Adrenal gland (tissue), 12 donors: ENCODE results near the gene GDPGP1. TPM values are rescaled to one million over a fixed set of nuclear protein-coding genes. Genes with fewer than 3 reads are reported as not detected.

Experiments
- DNase-seq, 7 donors: peaks; one replicate each; pipeline ENCODE4 v3.0.0-alpha.2; 2019 to 2020
- H3K27ac ChIP-seq, 5 donors: fragments of 200-600 bp; sonication (generic) in 4 of 5; 1 replicate in 3 of 5; 2 replicates in 2 of 5; pipeline versions ENCODE4 v1.5.1 to v1.8.0; 2016 to 2020; ENCODE audit warnings: mild to moderate bottlenecking in 1 of 5
- H3K27me3 ChIP-seq: fragments of 200-600 bp; 2 replicates; pipeline ENCODE4 v1.8.0; 2021
- H3K36me3 ChIP-seq, 2 donors: fragments of 200-600 bp; replicated peaks in 1 of 2; 1 replicate in 1 of 2; 2 replicates in 1 of 2; pipeline versions ENCODE4 v1.5.1 to v1.8.0; 2018 to 2022
- H3K4me1 ChIP-seq, 2 donors: fragments of 200-600 bp; replicated peaks in 1 of 2; 1 replicate in 1 of 2; 2 replicates in 1 of 2; pipeline versions ENCODE4 v1.5.1 to v1.8.0; 2018 to 2021
- H3K4me3 ChIP-seq, 4 donors: fragments of 200-600 bp; sonication (generic) in 3 of 4; one replicate each; pipeline ENCODE4 v1.5.1; 2016 to 2018
- H3K9me3 ChIP-seq, 3 donors: fragments of 200-600 bp; sonication (generic) in 1 of 3; replicated peaks in 1 of 3; 1 replicate in 2 of 3; 2 replicates in 1 of 3; pipeline versions ENCODE4 v1.5.1 to v1.8.0; 2016 to 2021
- POLR2A ChIP-seq, 2 donors: fragments of 450-650 bp; IDR thresholded peaks; one replicate each; pipeline ENCODE4 v1.6.1; 2017; ENCODE audit warnings: antibody characterized with exemption in 2 of 2, mild to moderate bottlenecking in 2 of 2, moderate library complexity in 1 of 2
- WGBS, 4 donors: extraction: QIAGEN DNeasy Blood & Tissue Kit in 2 of 4; methylation state at CpG; one replicate each; pipeline versions ENCODE4 v1.1.5 to v1.1.7; 2013 to 2017; 5-methylcytosine and 5-hydroxymethylcytosine counted together
- intact Hi-C, 2 donors: fragments of 100-400 bp; cut with DNase I; formaldehyde crosslinking; loops; one replicate each; pipeline versions ENCODE4 v1.14.1 to v1.15.0; 2022 to 2023
- polyA plus RNA-seq, 3 donors: library from polyadenylated mRNA; stranded (reverse); fragments of 200-250 nt in 2 of 3; fragments of 350-450 nt in 1 of 3; fragmentation: Illumina TruSeq in 1 of 3; extraction: RNeasy Lipid Tissue Mini Kit (QIAGEN cat#74804) in 1 of 3; gene quantifications; one replicate each; pipeline ENCODE4 v1.2.3, GENCODE V29; 2013 to 2014
- total RNA-seq, 9 donors: library from RNA; depleted of rRNA in 4 of 9; stranded (reverse); fragments of >200 nt in 4 of 9; fragments of 120-200 nt in 1 of 9; fragmentation: NEBNext Ultra II Directional in 1 of 9; extraction: Animal tissue kit (Norgen Biotek cat#: 25700) in 1 of 9; gene quantifications; one replicate each; pipeline versions ENCODE4 v1.1.0 to v1.2.4, GENCODE V29; 2013 to 2023
- TF ChIP-seq, protein P1 (sequence below), 6 experiments: fragments of 450-650 bp in 4 of 6; fragments of 200-600 bp in 2 of 6; sonication (generic) in 1 of 6; IDR thresholded peaks; 1 replicate in 5 of 6; 2 replicates in 1 of 6; pipeline versions ENCODE4 v1.5.1 to v1.8.0; 2016 to 2021; ENCODE audit warnings: antibody characterized with exemption in 6 of 6, mild to moderate bottlenecking in 2 of 6, moderate library complexity in 1 of 6
- donor health status: healthy with polysubstance abuse.
- donor health status: Bipolar disorder and iron deficiency.
- donor health status: DM: yes; HTN: yes; CAD: no.
- donor health status: DM: no; HTN: no; CAD: no.
- donor health status: DM: no; HTN: no; CAD: no.
- donor health status: DM: yes; HTN: yes; CAD: no.

The GDPGP1 gene
- total and polyA plus RNA-seq, 12 donors = 2.6 to 17.1 (median 8.5) TPM

- Histone ChIP-seq H3K36me3 (peaks cover 0 to 68% of the 10 kb centered on the region in 2 donors), H3K9me3 (no peaks in the 10 kb centered on the region), H3K4me1 (peaks cover 0 to 9% of the 10 kb centered on the region in 2 donors), H3K27me3 (no peaks in the 10 kb centered on the region), H3K4me3 (no peak overlapping the region), H3K27ac (peak overlapping the region in 4 of 5 donors; percentile 18 to 60 (median 56))
- TF ChIP-seq, protein P1, sequence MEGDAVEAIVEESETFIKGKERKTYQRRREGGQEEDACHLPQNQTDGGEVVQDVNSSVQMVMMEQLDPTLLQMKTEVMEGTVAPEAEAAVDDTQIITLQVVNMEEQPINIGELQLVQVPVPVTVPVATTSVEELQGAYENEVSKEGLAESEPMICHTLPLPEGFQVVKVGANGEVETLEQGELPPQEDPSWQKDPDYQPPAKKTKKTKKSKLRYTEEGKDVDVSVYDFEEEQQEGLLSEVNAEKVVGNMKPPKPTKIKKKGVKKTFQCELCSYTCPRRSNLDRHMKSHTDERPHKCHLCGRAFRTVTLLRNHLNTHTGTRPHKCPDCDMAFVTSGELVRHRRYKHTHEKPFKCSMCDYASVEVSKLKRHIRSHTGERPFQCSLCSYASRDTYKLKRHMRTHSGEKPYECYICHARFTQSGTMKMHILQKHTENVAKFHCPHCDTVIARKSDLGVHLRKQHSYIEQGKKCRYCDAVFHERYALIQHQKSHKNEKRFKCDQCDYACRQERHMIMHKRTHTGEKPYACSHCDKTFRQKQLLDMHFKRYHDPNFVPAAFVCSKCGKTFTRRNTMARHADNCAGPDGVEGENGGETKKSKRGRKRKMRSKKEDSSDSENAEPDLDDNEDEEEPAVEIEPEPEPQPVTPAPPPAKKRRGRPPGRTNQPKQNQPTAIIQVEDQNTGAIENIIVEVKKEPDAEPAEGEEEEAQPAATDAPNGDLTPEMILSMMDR (IDR thresholded peaks at IDR 0.05) = peak; percentile 63 to 87 (median 74)
- no peak for TF ChIP-seq POLR2A (IDR thresholded peaks at IDR 0.05)
- WGBS, 4 donors = 41 to 82% (median 48%) methylated on average over 6 to 14 of the region's 14 CpGs
- intact Hi-C loops = no loop called here
- peak; percentile 83 to 91 (median 84) for DNase-seq
Measured at GRCh38 chr15:90221246-90221900, 12.6 kb upstream of the GDPGP1 start.

DNA sequence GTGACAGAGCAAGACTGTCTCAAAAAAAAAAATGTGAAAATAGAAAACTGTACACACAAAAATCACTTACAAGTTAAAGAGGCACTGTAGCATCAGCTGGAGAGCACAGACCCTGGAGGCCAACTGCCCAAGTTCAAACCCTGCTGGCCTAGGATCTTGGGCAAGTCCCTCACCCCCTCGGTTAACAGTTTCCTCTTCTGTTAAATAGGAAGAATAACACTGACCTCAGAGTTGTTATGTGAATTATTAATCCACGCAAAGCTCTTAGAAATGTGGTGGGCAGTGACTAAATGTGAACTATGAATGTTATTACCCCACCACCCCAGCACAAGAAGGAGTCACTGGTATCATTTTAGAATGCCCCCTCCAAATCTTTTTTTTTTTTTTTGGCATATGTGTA, 11.5 kb upstream of the GDPGP1 start:
- DNase-seq = no peak
- Histone ChIP-seq H3K4me3 (no peak overlapping the region), H3K9me3 (no peaks in the 10 kb centered on the region), H3K27me3 (no peaks in the 10 kb centered on the region), H3K4me1 (peaks cover 0 to 9% of the 10 kb centered on the region in 2 donors), H3K36me3 (peaks cover 0 to 74% of the 10 kb centered on the region in 2 donors), H3K27ac (no peak overlapping the region)
- intact Hi-C loops = loop anchor here in 1 of 2 donors (2.0 kb wide), 1 partner anchor 70 kb away; no protein-coding TSS in a partner anchor
- TF ChIP-seq POLR2A (IDR thresholded peaks at IDR 0.05) = no peak
- TF ChIP-seq, protein P1 (IDR thresholded peaks at IDR 0.05) = no peak
- 75 to 87% (median 84%) methylated on average over 2 of the region's 2 CpGs for WGBS, 4 donors

- Histone ChIP-seq H3K4me1 (peaks cover 0 to 9% of the 10 kb centered on the region in 2 donors), H3K36me3 (peaks cover 0 to 74% of the 10 kb centered on the region in 2 donors), H3K27ac (no peak overlapping the region), H3K4me3 (no peak overlapping the region), H3K9me3 (no peaks in the 10 kb centered on the region), H3K27me3 (no peaks in the 10 kb centered on the region)
- WGBS, 4 donors = 90 to 97% (median 92%) methylated on average over 10 to 22 of the region's 22 CpGs
- no peak for DNase-seq
- intact Hi-C loops = loop anchor here in 1 of 2 donors (2.0 kb wide), 1 partner anchor 71 kb away; no protein-coding TSS in a partner anchor
- TF ChIP-seq POLR2A (IDR thresholded peaks at IDR 0.05) = no peak
- TF ChIP-seq, protein P1 (IDR thresholded peaks at IDR 0.05) = no peak
Measured at GRCh38 chr15:90223441-90224165, 10.4 kb upstream of the GDPGP1 start.

- Histone ChIP-seq H3K27me3 (no peaks in the 10 kb centered on the region), H3K4me1 (peaks cover 5 to 20% of the 10 kb centered on the region in 2 donors), H3K36me3 (peaks cover 0 to 85% of the 10 kb centered on the region in 2 donors), H3K9me3 (no peaks in the 10 kb centered on the region), H3K4me3 (no peak overlapping the region), H3K27ac (peak overlapping the region in 1 of 5 donors; percentile 39)
- intact Hi-C loops = no loop called here
- TF ChIP-seq, protein P1 (IDR thresholded peaks at IDR 0.05) = no peak
- TF ChIP-seq POLR2A (IDR thresholded peaks at IDR 0.05) = no peak
- 86 to 94% (median 93%) methylated on average over 3 to 17 of the region's 17 CpGs; no CpG with 5 or more reads in 1 of the 4 donors for WGBS, 4 donors
- no peak for DNase-seq
Measured at GRCh38 chr15:90225047-90225446, 9.0 kb upstream of the GDPGP1 start.
